GM11168 (cell line): ENCODE data around the gene ATP11A.

Experiments used
- in situ Hi-C: fragments of 300-500 bp; cut with MboI; formaldehyde crosslinking; loops from one replicate; pipeline ENCODE4 v1.12.0; 2022; ENCODE audit warnings: low sequenced_read_pairs; ENCODE audit not compliant: unreplicated experiment

The ATP11A gene

DNA sequence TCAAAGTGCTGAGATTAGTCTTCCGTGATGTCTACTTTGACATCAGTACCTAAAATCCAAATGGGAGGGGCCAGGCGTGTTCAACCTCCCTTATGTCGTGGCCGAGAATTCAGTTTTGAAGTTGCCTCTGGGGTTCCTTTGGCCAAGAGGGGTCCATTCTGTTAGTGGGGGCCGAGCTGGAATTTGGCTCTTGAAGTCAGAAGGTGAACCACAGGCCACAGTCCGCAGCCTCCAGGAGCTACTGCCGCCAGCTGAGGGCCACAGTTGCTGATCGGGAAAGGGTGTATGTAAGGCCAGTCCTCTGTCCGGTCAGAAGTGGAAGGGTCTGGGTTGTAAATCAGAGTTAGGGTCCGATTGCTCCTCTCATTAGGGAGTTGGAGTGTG lies 31.0 kb downstream of the ATP11A start:
- in situ Hi-C loops: no loop called here

DNA sequence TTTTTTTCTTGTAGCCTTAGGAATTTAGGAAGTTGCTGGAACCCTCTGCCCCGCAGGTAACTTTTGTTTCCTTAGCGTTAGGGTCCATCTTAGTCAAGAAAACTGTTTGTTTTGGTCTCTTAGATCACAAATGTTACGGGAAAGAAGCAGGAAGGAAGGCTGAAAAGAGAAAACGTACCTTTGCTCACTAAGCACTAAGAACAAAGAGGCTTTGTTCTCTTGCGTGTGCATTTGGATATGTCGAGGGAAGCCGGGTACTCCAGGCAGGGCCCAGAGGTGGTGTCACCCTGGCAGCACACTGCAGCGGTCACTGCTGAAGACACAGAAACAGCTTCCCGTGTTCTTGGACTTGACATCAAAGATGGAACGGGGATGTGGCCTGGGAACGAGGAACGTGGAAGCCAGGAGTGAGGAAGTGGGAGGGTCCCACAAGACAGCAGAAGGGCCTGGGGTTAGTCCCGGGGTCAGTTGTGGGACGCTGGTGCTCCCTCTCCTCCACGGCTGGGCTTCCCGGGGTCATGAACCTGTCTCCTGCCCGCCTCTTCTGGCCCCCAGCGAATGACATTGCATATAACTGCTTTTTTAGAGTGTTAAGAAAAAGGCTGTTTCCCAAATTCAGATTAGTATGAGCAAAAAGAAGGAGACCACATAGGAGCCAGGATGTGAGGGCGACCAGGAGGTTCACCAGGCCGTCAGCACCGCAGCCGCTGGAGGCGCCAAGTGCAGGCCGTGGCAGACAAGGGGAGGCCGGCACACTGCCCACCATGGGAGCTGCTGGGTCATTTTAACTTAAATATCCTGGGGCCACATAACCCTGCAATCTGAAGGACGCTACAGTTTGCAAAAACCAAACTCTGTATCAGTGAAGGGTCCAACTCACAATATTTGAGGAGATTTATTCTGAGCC lies 31.6 kb downstream of the ATP11A start:
- in situ Hi-C loops: no loop called here

DNA sequence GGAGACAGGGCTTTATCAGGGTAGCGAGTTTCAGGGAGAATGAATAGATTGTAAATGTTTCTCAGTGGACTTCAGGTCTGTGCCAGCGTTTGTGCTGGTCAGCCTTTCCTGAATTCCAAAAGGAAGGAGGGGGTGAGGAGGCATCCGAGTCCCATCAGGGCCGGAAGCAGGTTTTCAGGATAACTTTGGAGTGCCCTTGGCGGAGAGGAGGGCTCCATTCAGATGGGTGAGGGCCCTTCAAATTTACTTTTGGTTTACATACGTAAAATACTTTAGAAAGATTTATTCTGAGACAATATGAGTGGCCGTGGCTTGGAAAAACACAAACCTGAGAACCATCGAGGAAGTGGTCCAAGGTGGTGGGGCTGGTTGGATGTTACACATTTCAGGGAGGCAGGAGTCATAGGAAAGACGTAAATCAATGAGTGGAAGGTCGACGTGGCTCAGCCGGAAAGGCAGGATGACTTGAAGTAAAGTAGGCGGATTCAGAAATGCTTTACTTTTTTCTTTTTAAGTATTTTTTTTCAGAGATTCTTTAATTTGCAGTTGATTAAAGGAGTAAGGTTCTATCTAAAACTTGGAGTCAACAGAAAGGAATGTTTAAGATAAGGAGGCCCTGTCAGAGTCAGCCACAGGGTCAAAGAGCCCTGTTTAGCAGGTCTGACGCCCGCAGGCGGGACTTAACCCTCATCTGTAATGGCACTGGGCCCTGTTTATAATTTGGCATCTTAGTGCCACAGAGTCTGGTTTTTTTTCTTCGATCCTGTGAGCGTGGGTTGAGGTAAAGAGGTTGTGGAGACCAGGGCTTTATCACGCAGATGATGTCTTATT lies 32.8 kb downstream of the ATP11A start:
- in situ Hi-C loops: no loop called here

DNA sequence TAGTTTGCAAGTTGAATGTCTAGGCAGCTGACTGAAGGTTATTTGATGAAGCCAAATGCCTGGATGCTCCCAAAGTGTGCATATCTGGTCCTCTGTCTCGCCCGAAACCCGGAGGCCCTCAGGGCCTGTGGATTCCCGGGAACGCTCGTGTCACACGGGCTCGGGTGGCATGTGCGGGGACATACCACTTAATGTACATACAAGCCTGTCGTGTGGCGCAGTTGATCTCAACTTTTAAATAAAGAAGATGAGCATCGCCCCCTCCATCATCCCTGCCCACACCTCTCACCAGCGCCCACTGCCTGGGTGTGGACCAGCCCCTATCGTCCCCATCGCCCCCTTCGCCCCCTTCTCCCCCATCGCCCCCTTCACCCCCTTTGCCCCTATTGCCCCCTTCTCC lies 33.9 kb downstream of the ATP11A start:
- in situ Hi-C loops: no loop called here

DNA sequence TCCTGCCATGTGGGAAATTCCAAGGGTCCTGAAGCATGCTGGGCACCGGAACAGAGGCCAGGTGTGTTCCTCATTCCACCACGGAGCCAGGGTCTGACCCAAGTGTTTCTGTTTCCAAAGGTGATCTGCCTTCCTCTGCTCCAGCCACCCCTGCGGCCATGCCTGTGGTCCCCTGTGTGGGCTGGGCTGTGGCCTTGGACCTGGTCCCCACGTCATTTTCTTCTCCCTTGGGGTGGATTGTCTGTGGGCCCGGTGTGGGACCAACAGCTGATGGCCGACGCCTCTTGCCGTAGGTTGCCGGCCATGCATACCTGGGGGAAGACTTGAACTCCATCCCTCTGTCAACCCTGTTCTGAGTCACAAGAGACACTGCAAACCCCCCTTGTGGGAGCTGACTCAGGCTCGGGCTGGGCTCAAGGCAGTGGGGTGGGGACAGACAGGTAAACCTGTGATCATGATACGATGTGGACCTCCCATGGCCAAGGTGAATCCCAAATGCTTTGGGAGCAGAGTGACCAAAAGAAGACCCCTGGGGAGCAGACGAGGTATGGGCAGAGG lies 35.0 kb downstream of the ATP11A start:
- in situ Hi-C loops: no loop called here

DNA sequence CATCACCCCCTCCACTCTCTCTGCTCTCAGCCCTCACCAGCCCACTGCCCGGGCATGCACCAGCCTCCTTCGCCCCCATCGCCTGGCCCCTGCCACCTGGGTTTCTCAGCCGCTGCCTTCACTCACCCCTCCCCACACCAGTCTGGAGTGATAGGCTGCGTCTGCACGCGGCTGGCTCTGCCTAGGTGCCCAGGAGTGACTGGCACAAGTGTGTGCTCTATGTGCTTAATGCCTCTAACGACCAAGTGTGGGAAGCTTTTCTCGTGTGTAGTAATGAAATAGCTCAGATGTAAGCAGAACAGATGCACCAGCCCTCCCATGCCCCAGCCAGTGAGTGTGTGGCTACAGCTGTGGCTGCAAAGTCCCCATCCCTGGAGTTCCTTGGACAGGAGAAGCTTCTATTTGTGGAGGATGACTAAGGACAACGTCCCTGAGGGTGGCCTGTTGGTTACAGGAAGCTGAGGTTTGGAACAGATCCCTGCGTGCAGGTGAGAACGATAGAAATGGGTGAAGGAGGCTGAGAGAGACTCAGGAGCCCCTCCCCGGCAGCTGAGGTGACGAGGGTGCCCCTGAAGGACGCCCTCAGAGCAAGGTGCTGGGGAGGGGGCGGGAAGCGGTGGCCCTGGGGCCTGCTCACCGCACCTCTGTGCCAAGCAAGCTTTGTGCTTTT lies 35.6 kb downstream of the ATP11A start:
- in situ Hi-C loops: no loop called here

DNA sequence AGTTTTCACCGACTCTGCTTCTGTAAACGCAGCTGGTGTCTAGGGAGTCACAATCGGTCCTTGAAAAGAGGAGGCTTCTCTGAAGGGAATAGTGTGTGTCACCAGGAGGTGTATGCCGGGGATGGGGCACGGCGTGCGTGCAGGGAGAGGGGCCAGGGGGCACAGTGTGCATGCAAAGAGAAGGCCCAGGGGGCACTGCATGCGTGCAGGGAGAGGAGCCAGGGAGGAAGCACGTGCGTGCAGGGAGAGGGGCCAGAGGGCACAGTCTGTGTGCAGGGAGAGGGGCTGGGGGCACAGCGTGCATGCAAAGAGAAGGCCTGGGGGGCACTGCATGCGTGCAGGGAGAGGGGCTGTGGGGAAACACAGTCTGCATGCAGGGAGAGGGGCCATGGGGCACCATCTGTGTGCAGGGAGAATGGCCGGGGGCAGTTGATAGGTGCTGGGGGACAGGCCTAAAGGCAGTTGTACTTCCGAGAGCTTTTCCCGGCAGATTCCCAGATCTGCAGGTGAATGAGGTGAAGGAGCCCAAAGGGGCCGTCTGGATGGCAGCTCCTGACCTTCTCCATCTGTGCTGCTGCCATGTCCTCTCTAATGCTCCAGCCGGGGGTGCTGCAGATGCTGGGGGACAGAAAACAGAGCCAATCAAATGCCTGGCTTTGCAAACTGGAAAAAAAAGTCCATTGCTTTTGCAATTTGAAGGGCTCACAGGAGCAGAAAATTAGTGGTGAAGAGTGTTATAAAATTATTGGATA lies 36.4 kb downstream of the ATP11A start:
- in situ Hi-C loops: no loop called here

DNA sequence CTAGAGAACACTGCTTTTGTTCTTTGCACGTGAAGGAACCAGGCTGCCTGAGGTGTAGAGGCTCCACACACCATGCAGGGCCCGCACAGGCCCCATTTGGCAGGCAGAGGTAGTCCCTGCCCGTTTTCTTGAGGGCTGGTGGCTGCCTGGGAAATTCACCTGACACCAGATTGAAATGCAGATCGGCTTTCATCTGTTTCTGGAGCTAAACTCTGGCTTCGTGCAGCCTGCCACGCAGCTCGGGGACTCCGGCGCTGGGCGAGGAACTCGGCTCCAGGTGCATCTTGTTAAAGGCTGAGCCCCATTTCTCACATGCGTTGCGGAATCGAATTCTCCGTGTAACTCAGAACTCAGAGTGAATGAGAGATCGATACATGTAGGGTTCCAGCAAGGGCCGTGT lies 37.7 kb downstream of the ATP11A start:
- in situ Hi-C loops: no loop called here

DNA sequence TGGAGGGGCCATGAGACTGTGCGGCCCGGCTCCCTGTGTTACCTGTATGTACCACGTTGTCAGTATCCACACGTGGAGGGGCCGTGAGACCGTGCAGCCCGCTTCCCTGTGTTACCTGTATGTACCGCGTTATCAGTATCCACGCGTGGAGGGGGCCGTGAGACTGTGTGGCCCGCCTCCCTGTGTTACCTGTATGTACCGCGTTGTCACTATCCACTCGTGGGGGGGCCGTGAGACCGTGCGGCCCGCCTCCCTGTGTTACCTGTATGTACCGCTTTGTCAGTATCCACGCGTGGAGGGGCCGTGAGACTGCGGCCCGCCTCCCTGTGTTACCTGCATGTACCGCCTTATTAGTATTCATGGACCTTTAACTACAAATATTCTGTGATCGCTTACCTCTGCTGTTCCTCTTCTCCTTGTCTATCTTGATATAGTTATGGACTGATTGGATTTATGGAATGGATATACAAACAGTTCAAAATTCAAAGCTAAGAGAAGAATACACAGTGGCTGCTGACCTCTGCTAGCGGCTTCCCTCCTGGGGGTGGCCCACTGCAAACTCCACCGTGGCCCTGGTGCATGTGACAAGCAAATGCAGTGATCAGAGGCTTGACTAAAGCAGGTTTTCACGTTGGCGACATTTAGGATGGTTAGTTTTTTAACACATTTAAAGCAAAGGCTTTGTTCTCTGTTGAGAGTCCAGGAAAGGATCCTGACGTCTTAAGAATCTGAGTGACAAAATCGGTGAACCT lies 38.7 kb downstream of the ATP11A start:
- in situ Hi-C loops: no loop called here

DNA sequence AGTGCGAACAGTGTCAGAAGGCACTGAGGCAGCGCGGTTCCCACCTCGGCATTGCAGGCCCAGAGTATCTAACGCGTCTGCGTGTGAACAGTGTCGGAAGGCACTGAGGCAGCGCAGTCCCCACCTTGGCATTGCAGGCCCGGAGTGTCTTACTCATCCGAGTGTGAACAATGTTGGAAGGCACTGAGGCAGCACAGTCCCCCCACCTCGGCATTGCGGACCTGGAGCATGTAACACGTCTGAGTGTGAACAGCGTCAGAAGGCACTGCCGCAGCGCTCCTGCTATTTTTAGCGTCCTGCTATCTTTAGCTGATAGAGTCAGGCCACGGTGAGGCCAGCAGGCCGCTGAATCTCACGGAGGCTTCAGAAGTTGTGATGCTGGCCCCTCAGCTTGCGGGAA lies 39.6 kb downstream of the ATP11A start:
- in situ Hi-C loops: no loop called here

DNA sequence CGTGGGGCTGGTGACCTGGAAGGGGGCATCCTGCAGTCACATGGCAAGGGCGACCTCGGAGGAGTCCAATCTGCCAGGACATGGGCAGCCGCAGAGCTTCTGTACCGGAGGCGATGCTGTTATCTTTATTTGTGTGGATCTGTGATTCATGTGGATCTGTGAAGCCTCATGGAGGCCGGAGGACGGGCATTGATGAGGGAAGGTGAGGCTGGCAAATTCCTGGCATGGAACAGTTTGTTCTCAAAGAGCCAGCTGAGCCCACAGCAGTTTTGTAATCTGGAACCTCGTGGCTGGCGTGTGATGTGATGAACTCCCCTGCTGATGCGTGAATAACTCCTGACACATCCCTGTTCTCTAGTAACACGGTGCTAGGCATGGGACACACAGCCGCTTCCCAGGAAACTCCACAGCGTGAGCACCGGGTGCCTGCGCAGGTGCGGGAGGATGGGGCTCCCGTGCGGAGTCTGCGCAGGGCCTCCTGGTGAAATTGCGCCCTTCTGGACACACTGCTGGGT lies 40.4 kb downstream of the ATP11A start:
- in situ Hi-C loops: no loop called here

DNA sequence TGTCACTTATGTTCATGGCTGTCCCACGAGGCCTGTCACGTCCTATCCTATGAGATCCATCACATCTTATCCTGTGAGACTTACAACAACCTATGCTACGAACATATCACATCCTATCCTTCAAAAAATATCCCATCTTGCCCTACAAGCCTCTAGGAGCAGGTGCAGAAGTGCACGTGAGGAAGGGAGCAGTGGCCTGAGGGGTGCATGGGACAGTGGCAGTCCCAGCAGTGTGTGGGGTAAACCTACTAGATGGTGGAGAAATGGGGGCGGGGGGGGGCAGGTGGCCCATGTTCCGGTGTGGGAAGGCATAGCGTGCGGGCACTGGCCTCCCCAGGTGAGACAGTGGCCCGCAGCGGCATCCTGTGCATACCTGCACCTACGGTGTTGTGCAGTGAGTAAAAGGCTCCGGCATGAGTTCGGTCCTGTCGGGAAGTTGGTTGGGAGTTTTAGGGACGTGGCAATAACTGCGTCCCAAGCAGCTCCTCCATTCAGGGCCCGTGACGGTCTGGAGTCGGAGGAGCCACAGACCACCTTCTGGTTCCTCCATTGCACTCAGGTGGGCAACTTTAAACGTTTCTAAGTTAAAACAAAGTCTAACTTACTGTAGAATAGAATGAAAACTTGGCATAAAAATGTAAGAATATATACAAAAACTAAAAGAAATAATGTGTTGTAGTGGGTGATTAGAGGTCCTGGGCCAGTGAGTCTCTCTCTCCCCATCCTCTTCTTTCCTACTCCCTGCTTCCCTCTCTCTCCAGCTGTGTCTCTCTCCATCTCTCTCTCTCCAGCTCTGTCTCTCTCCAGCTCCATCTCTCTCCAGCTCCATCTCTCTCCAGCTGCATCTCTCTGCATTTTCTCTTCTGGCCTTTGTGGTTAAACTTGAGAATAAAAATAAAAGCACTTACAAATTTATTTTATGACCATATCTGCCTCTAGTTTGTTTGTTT lies 42.1 kb downstream of the ATP11A start:
- in situ Hi-C loops: no loop called here

DNA sequence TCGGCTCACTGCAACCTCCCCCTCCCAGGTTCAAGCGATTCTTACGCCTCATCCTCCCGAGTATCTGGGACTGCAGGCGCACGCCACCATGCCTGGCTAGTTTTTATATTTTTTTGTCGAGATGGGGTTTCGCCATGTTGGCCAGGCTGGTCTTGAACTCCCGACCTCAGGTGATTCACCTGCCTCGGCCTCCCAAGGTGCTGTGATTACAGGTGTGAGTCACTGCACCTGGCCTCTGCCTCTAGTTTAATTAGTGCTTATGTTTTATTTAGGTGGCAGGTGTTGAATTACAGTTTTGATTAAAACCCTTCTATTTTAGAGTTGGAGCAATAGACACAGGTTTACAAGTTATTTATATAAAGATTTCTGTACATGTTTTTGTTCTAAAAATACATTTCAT lies 42.8 kb downstream of the ATP11A start:
- in situ Hi-C loops: no loop called here

DNA sequence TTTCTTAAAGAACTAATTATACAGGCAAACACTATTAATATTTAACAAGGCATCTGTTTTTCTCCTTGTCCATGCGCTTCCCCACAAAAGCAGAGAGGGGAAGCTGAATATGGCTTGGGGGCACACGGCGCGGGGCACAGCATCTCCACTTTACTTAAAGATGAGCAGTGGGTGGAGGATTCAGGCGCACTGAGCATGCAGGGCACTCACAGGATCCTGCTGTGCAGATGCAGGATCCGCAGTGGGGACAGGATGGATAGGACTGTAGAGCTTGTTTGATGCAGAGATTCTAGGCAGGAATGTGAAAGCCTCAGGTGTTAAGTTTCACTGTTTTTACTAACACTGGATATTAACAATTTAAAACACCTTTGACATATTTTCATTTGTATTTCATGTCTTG lies 43.3 kb downstream of the ATP11A start:
- in situ Hi-C loops: no loop called here

DNA sequence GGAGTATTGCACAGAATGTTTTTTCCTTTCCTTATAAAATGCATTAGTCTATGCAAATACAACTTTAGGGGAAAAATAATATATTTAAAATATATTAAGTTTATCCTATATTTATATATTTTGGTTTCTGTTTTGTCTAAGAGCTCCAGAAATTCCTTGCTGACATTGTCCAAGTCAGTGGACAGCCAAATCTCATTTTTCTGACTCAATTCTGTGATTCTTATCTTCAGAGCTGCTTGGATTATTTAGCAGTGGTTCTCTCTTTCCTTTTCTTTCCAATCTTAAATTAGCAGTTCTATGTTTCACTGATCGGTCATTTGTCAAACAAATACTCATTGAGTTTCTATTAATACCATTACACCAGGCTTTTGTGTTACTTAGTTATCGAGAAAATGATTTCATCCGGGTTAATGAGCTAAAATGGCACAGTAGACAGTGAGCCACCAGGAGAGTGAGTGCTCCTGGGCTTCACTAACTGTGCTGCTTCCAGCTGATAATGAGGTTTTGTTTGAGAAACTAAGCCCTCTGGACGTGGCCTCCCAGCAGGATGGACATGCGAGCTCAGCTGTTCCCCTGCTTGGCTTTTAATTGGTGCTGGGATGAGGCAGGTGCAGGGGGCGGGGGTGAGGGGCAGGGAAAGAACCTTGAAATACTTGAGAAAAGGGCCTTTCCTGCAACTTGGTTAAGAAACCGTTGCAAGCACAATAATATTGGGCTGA lies 44.0 kb downstream of the ATP11A start:
- in situ Hi-C loops: no loop called here

DNA sequence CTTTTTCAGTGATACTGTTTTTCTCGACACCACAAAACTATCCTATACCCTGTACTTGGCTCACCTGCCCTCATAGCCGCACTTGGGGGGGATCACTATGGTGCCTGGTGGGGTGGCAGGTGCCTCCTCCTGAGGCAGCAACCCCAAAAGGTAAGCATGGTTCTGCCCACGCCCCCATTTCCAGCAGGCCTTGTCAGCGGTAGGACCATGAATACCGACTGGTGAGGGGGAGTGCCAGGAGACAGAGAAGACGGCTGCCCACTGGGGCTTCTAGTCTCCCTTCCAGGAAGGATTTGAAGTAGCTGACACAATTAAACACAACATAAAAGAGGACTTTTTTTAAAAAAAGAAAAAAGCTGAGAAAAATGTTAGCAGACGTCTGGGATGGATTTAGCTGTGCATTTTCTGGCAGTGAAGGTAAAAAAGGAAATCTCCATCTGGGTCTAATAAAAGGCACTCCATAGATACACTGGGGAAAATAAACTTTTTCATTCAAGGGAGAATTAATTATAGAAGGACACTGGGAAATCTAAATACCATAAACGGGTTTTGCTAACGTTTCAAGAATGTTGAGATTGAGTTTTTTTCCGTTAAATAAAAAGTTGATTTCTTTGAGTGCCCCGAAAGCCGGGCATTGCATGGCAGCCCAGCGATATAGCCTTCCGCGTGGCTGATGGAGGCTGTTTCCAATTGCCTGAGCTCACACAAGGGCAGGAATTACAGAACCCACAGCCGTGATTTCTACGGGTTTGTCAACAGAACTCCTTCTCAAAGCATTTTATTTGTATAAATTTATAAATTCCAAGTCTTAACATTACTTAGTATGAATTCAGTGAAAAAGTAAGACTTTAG lies 45.1 kb downstream of the ATP11A start:
- in situ Hi-C loops: no loop called here
